NT2/D1 (cell line): Measurements from ENCODE around the gene CHST8.
"Not testable (repeated sequence)": the region's sequence is repeated elsewhere in the genome, so short reads cannot be mapped to it uniquely, and the experiment has no call there.

ENCODE experiments used
- DNase-seq: peaks from one replicate; pipeline ENCODE4 v3.0.0-alpha.2; 2011; ENCODE audit warnings: low read depth, low spot score
- H3K27me3 ChIP-seq: 2 replicates; pipeline ENCODE4 v1.6.0; 2011; ENCODE audit warnings: mild to moderate bottlenecking; ENCODE audit not compliant: insufficient read length, insufficient read depth
- H3K36me3 ChIP-seq: 2 replicates; pipeline ENCODE4 v1.6.1; 2011; ENCODE audit warnings: mild to moderate bottlenecking, low read length, mixed read lengths; ENCODE audit not compliant: insufficient read depth, insufficient read length
- H3K4me1 ChIP-seq: 2 replicates; pipeline ENCODE4 v1.5.1; 2011; ENCODE audit not compliant: insufficient read depth, insufficient read length
- H3K4me3 ChIP-seq: 2 replicates; pipeline ENCODE4 v1.5.1; 2011; ENCODE audit warnings: low read depth; ENCODE audit not compliant: insufficient read length
- H3K9ac ChIP-seq: 2 replicates; pipeline ENCODE4 v1.6.0; 2011; ENCODE audit warnings: low read depth; ENCODE audit not compliant: insufficient read length
- H3K9me3 ChIP-seq: 2 replicates; pipeline ENCODE4 v1.5.1; 2011; ENCODE audit warnings: mild to moderate bottlenecking, low read length; ENCODE audit not compliant: insufficient read depth
- SUZ12 ChIP-seq: IDR thresholded peaks from 2 replicates; pipeline ENCODE4 v1.6.1; 2011; ENCODE audit not compliant: insufficient read length, insufficient read depth; ENCODE audit errors: extremely low read depth
- YY1 ChIP-seq: IDR thresholded peaks from 2 replicates; pipeline ENCODE4 v1.6.1; 2011; ENCODE audit not compliant: insufficient read length, insufficient read depth
- ZNF274 ChIP-seq: IDR thresholded peaks from 2 replicates; pipeline ENCODE4 v1.6.1; 2011; ENCODE audit warnings: mild to moderate bottlenecking, low read depth, low read length

Gene CHST8

DNA sequence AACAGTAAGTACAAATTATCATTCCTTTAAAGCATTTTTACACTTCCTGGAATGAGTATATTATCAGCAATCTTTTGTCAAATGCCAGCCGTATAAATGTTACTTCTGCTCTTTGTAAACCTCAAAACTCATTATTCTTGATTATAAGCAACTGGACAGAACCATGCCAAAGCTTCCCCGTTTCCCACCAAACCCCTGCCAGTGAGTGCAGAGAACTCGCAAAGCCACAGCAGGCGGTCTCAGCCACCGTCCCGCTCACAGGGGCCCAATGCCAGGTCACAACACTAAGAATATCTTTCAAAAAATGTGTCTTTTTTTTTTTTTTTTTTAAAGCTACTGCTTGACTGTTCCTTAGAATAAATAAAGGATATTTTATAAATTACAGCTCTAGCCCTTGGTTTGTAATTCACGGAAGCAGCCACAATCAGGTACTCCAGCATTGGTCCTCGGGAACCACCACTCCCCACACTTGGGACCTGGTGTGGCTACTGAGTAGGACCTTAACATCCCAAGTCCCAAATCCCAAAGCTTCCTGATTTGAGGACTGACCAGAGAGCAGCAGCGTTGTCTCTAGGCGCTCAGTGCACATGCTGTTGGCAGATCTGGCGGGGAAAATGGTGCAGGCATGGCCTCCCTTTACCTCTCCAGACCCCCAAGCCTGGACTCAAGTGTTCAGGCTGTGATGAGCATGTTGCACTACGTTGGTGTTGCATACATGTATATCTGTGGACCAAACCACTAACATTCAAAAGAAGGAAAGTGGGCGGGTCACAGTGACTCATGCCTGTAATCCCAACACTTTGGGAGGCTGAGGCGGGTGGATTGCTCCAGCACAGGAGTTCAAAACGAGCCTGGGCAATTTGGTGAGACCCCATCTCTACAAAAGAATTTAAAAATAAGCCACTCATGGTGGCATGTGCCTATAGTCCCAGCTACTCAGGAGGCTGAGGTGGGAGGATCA, 193.9 kb downstream of the CHST8 start:
- Histone ChIP-seq H3K4me3 (no peak overlapping the region), H3K4me1 (peaks cover 9% of the 10 kb centered on the region), H3K9ac (no peak overlapping the region), H3K36me3 (peaks cover 45% of the 10 kb centered on the region), H3K27me3 (no peaks in the 10 kb centered on the region), H3K9me3 (no peaks in the 10 kb centered on the region)
- TF ChIP-seq SUZ12 (no peak), YY1 (no peak), ZNF274 (no peak)
- no peak for DNase-seq

DNA sequence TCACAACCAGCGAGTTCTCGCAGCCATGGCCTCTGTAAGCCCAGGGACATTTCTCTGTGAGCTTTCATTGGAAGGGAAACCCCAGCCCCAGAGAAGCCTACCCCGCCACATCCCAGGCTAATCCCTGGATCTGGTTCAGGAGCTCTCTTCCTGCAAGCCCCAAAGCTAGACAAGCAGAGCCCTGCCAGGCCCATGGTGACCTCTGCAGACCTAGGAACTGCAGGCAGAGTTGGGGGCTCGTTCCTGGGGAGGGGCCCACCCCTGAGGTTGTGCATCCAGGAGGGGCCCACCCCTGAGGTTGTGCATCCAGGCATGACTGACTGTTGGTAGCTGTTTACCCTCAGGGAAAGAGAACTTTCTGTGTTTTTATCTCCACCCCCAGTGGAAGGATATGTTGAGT, 196.7 kb downstream of the CHST8 start:
- Histone ChIP-seq H3K27me3 (no peaks in the 10 kb centered on the region), H3K9ac (no peak overlapping the region), H3K4me1 (peaks cover 9% of the 10 kb centered on the region), H3K9me3 (no peaks in the 10 kb centered on the region), H3K36me3 (peaks cover 18% of the 10 kb centered on the region), H3K4me3 (no peak overlapping the region)
- DNase-seq: no peak
- TF ChIP-seq SUZ12: no peak
- TF ChIP-seq ZNF274: no peak
- TF ChIP-seq YY1: no peak

DNA sequence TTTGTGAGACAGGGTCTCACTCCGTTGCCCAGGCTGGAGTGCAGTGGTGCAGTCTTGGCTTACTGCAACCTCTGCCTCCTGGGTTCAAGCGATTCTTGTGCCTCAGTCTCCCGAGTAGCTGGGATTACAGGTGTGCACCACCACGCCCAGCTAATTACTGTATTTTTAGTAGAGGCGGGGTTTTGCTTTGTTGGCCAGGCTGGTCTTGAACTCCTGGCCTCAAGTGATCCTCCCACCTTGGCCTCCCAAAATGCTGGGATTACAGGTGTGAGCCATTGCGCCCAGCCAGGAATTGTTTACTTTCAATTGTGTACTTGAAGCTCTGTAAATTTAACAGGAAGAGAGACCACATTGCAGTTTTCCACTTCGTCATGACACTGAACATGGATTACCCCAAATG, 197.3 kb downstream of the CHST8 start:
- not testable (repeated sequence) for H3K9ac ChIP-seq, H3K27me3 ChIP-seq, H3K9me3 ChIP-seq, H3K4me1 ChIP-seq, H3K4me3 ChIP-seq, DNase-seq
- peaks cover 12% of the 10 kb centered on the region for H3K36me3 ChIP-seq

DNA sequence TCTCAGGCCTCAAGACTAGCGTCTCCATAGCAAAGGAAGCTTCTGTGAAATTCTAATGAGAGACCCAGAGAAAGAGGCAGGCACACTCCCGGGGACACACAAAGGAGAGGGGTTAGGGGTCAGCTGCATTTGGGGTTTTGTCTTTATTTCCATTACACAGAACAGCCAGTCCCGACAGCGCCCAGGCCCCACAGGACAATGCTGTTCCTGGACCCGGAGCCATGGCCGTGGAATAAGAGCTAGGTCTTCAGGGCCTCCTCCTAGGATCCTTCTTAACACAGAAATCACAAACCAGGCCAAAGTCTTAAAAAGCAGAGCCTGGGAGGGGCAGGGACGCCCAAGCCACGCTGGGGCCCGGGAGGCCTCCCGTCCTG, 197.7 kb downstream of the CHST8 start:
- Histone ChIP-seq H3K9me3 (no peaks in the 10 kb centered on the region), H3K4me3 (no peak overlapping the region), H3K4me1 (peaks cover 8% of the 10 kb centered on the region), H3K27me3 (no peaks in the 10 kb centered on the region), H3K36me3 (peaks cover 8% of the 10 kb centered on the region), H3K9ac (no peak overlapping the region)
- DNase-seq: no peak
- TF ChIP-seq YY1: no peak
- TF ChIP-seq SUZ12: no peak
- TF ChIP-seq ZNF274: no peak

DNA sequence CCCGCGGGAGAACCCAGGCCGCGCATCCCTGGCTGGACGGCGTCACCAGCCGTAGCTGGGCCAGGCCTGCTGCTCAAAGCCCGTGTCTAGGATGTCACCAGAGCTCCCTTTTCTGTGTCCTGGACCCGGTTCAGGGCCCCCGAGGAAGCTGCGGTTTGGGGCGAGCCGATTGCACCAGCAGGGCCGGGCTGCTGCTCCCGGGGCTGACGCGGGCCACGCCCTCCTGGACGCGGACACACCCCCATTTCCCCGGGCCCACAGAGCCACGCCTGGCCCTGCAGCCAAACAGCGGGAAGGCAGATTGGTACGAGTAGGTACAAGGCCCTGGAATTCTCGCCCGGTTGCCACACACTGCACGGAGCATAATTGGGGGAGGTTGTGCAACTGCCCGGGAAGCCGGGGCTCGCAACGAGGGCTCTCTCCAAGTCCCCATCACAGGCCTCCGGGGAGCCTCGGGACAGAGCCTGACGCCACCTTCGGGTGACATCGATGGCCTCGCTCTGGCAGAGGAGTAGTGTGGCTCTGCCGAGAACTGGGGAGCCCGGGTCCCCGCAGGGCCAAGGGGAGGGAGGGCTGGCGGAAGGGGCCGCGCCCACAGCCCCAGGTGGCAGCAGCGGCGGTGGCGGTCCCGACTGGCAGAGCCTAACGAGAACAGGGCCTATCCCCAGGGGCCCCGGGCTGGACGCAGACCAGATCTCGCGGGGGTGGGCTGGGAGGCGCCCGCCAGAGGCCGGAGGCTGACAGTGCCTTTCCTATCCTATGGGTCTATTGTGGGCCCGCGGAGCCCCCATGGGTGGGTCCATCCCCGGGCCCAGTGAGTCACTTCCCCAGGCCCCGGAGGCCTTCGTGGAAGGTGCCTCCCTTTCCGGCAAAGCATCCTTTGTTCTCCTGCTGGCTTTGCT, 198.4 kb downstream of the CHST8 start:
- Histone ChIP-seq H3K4me1 (peaks cover 8% of the 10 kb centered on the region), H3K27me3 (no peaks in the 10 kb centered on the region), H3K4me3 (peak overlapping the region; percentile 45), H3K9ac (peak overlapping the region; percentile 70), H3K9me3 (no peaks in the 10 kb centered on the region), H3K36me3 (peaks cover 2% of the 10 kb centered on the region)
- no peak for DNase-seq
- TF ChIP-seq ZNF274 (no peak), SUZ12 (no peak), YY1 (no peak)

DNA sequence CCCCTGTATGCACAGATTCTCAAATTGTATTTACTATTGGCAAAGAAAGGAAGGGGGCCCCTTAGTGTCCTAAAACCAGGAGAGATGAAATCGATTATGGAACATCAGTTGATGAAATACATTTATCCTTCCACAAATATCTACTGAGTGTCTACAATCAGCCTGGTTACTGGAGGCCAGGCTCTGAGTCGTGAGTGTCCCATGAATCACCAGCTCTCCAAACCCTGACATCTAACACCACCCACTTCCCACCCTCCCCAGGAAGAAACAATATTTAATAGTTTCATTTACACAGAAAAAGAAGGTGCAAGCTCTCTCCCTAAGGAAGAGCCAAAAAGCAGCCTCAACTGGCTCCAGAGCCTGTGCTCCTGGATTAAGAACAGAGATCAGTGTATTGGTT, 200.1 kb downstream of the CHST8 start:
- no peaks in the 10 kb centered on the region for H3K36me3 ChIP-seq
- H3K4me3 ChIP-seq: no peak overlapping the region
- H3K27me3 ChIP-seq: no peaks in the 10 kb centered on the region
- H3K9ac ChIP-seq: no peak overlapping the region
- H3K9me3 ChIP-seq: no peaks in the 10 kb centered on the region
- DNase-seq: no peak
- TF ChIP-seq YY1 (no peak), ZNF274 (no peak), SUZ12 (no peak)
- H3K4me1 ChIP-seq: peaks cover 11% of the 10 kb centered on the region
